Measurements from ENCODE around the gene MED26. TPM values are rescaled to one million over a fixed set of nuclear protein-coding genes. Genes with fewer than 3 reads are reported as not detected.

Gene MED26
- total RNA-seq, 2 donors from 2014 or later: 5.2 to 5.9 TPM

DNA sequence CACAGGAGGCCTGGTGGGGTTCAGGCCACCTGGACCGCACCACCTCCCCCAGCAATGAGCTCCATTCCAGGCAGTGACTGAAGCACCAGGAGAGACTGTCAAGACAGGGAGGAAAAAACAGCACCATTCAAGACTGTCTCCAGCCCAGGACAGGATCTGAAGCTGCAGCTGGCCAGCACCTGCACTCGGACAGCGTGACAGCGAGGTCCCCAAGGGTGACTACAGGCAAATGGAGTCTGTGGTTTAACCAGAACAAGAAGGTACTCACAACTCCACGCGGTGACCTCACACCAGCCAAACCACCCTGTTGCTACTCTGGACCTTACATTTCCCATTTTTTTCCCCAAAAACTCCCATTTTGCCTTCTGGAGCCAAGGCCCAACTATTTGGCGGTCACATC lies 9.8 kb downstream of the MED26 start:
- Histone ChIP-seq H3K4me3 (no peak overlapping the region), H3K27ac (no peak overlapping the region), H3K27me3 (no peaks in the 10 kb centered on the region), H3K9me3 (no peaks in the 10 kb centered on the region), H3K4me1 (peaks cover 0 to 43% of the 10 kb centered on the region in 2 donors), H3K36me3 (no peaks in the 10 kb centered on the region)
- DNase-seq (ENCODE audit: low spot score): no peak
- TF ChIP-seq, protein P1, sequence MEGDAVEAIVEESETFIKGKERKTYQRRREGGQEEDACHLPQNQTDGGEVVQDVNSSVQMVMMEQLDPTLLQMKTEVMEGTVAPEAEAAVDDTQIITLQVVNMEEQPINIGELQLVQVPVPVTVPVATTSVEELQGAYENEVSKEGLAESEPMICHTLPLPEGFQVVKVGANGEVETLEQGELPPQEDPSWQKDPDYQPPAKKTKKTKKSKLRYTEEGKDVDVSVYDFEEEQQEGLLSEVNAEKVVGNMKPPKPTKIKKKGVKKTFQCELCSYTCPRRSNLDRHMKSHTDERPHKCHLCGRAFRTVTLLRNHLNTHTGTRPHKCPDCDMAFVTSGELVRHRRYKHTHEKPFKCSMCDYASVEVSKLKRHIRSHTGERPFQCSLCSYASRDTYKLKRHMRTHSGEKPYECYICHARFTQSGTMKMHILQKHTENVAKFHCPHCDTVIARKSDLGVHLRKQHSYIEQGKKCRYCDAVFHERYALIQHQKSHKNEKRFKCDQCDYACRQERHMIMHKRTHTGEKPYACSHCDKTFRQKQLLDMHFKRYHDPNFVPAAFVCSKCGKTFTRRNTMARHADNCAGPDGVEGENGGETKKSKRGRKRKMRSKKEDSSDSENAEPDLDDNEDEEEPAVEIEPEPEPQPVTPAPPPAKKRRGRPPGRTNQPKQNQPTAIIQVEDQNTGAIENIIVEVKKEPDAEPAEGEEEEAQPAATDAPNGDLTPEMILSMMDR (IDR thresholded peaks at IDR 0.05): no peak

DNA sequence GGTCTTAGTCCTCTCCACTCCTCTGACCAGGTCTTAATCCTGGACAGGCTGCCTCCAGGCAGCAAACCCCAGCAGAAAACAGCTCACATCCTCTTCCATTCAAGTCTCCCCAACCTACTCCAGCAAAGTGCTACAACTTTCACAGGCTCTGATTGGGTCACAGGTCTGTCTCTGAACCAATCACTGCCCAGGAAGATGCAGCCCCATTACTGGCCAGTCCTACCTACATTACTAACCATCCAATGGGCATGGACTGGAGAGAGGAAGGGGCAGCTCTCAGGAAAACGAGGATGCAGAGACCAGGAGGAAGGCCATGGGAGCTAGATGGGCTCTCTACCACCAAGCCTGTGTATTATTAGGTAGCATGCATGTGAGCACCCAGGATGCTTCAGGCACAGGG lies 12.2 kb downstream of the MED26 start:
- H3K27me3 ChIP-seq: no peaks in the 10 kb centered on the region
- H3K9me3 ChIP-seq: no peaks in the 10 kb centered on the region
- DNase-seq (ENCODE audit: low spot score): no peak
- H3K36me3 ChIP-seq: no peaks in the 10 kb centered on the region
- TF ChIP-seq, protein P1 (IDR thresholded peaks at IDR 0.05): no peak
- H3K4me3 ChIP-seq: no peak overlapping the region
- H3K27ac ChIP-seq: no peak overlapping the region
- peaks cover 0 to 51% of the 10 kb centered on the region in 2 donors for H3K4me1 ChIP-seq

DNA sequence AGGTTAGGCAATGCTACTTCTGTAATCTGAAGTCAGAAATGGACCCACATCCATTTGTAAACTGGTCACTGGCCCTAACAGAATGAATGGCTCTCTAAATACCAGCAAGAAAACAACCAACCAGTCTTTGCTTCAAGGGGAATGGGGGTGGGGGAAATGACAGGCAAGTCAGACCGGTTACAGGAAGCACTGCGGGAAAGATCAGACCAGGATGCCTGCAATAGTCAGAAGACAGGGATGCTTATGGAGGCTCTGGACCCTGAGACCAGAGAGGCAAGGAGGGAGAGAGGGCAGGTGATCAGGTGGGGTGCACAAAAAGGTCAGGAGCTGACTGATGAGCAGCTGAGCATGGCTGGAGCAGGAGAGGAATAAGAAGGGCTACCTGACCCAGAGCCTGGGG lies 13.1 kb downstream of the MED26 start:
- no peak for DNase-seq (ENCODE audit: low spot score)
- Histone ChIP-seq H3K27ac (no peak overlapping the region), H3K4me1 (peaks cover 0 to 48% of the 10 kb centered on the region in 2 donors), H3K4me3 (no peak overlapping the region), H3K9me3 (no peaks in the 10 kb centered on the region), H3K36me3 (no peaks in the 10 kb centered on the region), H3K27me3 (no peaks in the 10 kb centered on the region)
- TF ChIP-seq, protein P1 (IDR thresholded peaks at IDR 0.05): no peak

DNA sequence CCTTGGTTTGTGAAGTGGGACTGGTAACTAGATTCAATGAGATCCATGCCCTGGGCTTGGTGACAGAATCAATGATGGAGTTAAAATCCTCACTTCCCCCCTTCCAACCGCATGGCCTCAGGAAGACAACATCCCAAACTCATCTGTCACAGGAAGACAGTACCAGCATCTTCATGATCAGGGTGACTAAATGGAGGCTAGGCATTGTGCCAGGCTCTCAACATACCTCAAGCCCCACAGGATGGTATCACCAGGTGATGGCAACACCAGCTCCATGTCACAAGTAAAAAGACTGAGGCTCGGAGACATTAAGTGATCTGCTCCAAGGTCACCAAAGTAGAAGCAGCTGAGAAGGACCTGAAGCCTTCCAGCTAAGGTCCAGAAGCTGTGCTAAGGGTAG lies 14.2 kb downstream of the MED26 start:
- DNase-seq (ENCODE audit: low spot score): no peak
- TF ChIP-seq, protein P1 (IDR thresholded peaks at IDR 0.05): no peak
- no peaks in the 10 kb centered on the region for H3K27me3 ChIP-seq
- H3K36me3 ChIP-seq: no peaks in the 10 kb centered on the region
- no peak overlapping the region for H3K4me3 ChIP-seq
- no peaks in the 10 kb centered on the region for H3K9me3 ChIP-seq
- peak overlapping the region; percentile 73 to 78 for H3K27ac ChIP-seq
- peaks cover 0 to 38% of the 10 kb centered on the region in 2 donors for H3K4me1 ChIP-seq

DNA sequence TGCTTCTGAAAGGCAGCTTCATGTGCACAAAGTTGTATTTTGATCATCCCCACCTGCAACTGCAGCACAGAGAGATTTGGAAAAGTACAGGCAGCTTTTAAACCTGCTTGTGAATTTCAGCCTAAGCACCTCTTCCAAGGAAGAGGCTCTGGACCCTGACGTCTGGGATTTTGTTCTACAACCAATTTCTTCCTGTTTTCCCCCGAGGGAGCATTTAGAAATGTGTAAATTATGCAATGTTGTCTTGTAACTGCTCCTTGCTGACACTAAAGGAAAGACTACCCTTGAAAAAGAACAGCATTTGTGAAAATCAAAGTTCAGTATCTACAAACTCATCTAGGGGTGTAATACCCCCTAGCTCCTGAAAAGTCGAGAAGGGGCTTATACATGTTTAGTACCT lies 15.4 kb downstream of the MED26 start:
- H3K27ac ChIP-seq: peak overlapping the region; percentile 73 to 78

DNA sequence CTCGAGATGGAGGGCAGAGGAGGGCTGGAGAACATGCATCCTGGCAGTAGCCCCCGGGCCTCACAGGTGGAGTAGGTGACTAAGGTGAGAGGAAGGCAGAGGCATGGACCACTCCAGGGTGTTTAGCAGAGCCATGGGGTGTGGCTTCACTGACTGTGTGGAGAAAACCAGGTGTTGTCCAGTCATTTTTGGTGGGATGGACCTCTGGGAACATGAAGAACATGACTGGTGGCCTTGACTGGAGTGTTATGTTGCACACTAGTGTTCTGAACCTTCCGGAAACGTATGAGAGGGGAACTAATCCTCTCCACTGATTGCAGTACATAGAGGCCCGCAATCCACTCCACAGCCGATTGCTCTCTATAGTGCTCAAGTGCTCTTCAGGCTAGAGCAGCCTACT lies 16.9 kb downstream of the MED26 start:
- TF ChIP-seq, protein P1 (IDR thresholded peaks at IDR 0.05): no peak
- no peak for DNase-seq (ENCODE audit: low spot score)
- Histone ChIP-seq H3K36me3 (no peaks in the 10 kb centered on the region), H3K27ac (peak overlapping the region; percentile 73 to 78), H3K9me3 (no peaks in the 10 kb centered on the region), H3K4me3 (no peak overlapping the region), H3K27me3 (no peaks in the 10 kb centered on the region), H3K4me1 (peaks cover 0 to 52% of the 10 kb centered on the region in 2 donors)

More for the DNA sequence above, 15.4 kb downstream of the MED26 start:
- Histone ChIP-seq H3K27me3 (no peaks in the 10 kb centered on the region), H3K9me3 (no peaks in the 10 kb centered on the region), H3K36me3 (no peaks in the 10 kb centered on the region), H3K4me3 (no peak overlapping the region), H3K4me1 (peaks cover 0 to 48% of the 10 kb centered on the region in 2 donors)
- DNase-seq (ENCODE audit: low spot score): no peak
- TF ChIP-seq, protein P1 (IDR thresholded peaks at IDR 0.05): no peak
